Smooth muscle cell (in vitro differentiated cells): Measurements from ENCODE around the gene CYB561D2. TPM values are rescaled to one million over a fixed set of nuclear protein-coding genes. Genes with fewer than 3 reads are reported as not detected.

Experiments
- DNase-seq: peaks from one replicate; lab custom pipeline; 2025; ENCODE audit not compliant: unreplicated experiment; lab: John Stamatoyannopoulos, UW
- H2AFZ ChIP-seq: fragments of 200-600 bp; sonication (generic); 2 replicates; pipeline ENCODE4 v1.6.0; 2016; ENCODE audit warnings: antibody characterized with exemption, low read depth, mild to moderate bottlenecking
- H3F3A ChIP-seq: fragments of 200-600 bp; sonication (generic); 2 replicates; pipeline ENCODE4 v1.6.0; 2017; ENCODE audit warnings: antibody characterized with exemption, low read depth
- H3K27ac ChIP-seq: fragments of 200-600 bp; sonication (generic); 2 replicates; pipeline ENCODE4 v1.5.1; 2016; ENCODE audit warnings: low read depth, mild to moderate bottlenecking
- H3K27me3 ChIP-seq: fragments of 200-600 bp; sonication (generic); 2 replicates; pipeline ENCODE4 v1.6.1; 2016; ENCODE audit warnings: low read depth, mild to moderate bottlenecking
- H3K36me3 ChIP-seq: fragments of 200-600 bp; sonication (generic); 2 replicates; pipeline ENCODE4 v1.5.1; 2016; ENCODE audit warnings: low read depth
- H3K4me1 ChIP-seq: fragments of 200-600 bp; sonication (generic); 2 replicates; pipeline ENCODE4 v1.5.1; 2016; ENCODE audit warnings: low read depth
- H3K4me2 ChIP-seq: fragments of 200-600 bp; sonication (generic); 2 replicates; pipeline ENCODE4 v1.6.0; 2016; ENCODE audit warnings: mild to moderate bottlenecking
- H3K4me3 ChIP-seq: fragments of 200-600 bp; sonication (generic); 2 replicates; pipeline ENCODE4 v1.5.1; 2016; ENCODE audit warnings: mild to moderate bottlenecking
- H3K79me2 ChIP-seq: fragments of 200-600 bp; sonication (generic); 2 replicates; pipeline ENCODE4 v1.6.0; 2016; ENCODE audit warnings: low read depth, mild to moderate bottlenecking
- H3K9ac ChIP-seq: fragments of 200-600 bp; sonication (generic); 2 replicates; pipeline ENCODE4 v1.6.0; 2016; ENCODE audit warnings: low read depth
- H3K9me3 ChIP-seq: fragments of 200-600 bp; sonication (generic); replicated peaks from 2 replicates; pipeline ENCODE4 v1.5.1; 2016; ENCODE audit warnings: low read depth
- H4K20me1 ChIP-seq: fragments of 200-600 bp; sonication (generic); 2 replicates; pipeline ENCODE4 v1.6.0; 2016; ENCODE audit warnings: low read depth
- WGBS: methylation state at CpG from one replicate; pipeline ENCODE4 v1.1.7; 2016; ENCODE audit warnings: low lambda C conversion rate; 5-methylcytosine and 5-hydroxymethylcytosine counted together
- polyA plus RNA-seq: library from polyadenylated mRNA; unstranded; fragments of >200 nt; fragmentation: Nextera tagmentation; extraction: Ambion mirVana; gene quantifications from 2 replicates; pipeline ENCODE4 v1.2.1, GENCODE V29; 2016
- total RNA-seq: library from RNA; depleted of rRNA; stranded (reverse); fragments of >200 nt; gene quantifications from 2 replicates; pipeline ENCODE4 v1.2.3, GENCODE V29; 2014
- TF ChIP-seq, protein P1 (sequence below): fragments of 200-600 bp; sonication (generic); IDR thresholded peaks from 2 replicates; pipeline ENCODE4 v1.5.1; 2017; ENCODE audit warnings: borderline replicate concordance, mild to moderate bottlenecking, antibody characterized with exemption; ENCODE audit not compliant: insufficient read depth, poor library complexity, severe bottlenecking

The CYB561D2 gene
- total and polyA plus RNA-seq, 2 experiments from 2014 or later = 21.6 to 22.6 TPM

- Histone ChIP-seq H3F3A (peaks cover 16% of the 10 kb centered on the region), H3K4me3 (no peak overlapping the region), H4K20me1 (no peaks in the 10 kb centered on the region), H3K9ac (no peak overlapping the region), H3K79me2 (no peaks in the 10 kb centered on the region), H3K27ac (no peak overlapping the region), H3K9me3 (no peaks in the 10 kb centered on the region), H3K4me1 (peaks cover 17% of the 10 kb centered on the region), H3K27me3 (peaks cover 19% of the 10 kb centered on the region), H3K36me3 (no peaks in the 10 kb centered on the region), H2AFZ (no peak overlapping the region), H3K4me2 (no peak overlapping the region)
- no peak for DNase-seq
- 77% methylated on average over 13 of the region's 13 CpGs for WGBS
- TF ChIP-seq, protein P1, sequence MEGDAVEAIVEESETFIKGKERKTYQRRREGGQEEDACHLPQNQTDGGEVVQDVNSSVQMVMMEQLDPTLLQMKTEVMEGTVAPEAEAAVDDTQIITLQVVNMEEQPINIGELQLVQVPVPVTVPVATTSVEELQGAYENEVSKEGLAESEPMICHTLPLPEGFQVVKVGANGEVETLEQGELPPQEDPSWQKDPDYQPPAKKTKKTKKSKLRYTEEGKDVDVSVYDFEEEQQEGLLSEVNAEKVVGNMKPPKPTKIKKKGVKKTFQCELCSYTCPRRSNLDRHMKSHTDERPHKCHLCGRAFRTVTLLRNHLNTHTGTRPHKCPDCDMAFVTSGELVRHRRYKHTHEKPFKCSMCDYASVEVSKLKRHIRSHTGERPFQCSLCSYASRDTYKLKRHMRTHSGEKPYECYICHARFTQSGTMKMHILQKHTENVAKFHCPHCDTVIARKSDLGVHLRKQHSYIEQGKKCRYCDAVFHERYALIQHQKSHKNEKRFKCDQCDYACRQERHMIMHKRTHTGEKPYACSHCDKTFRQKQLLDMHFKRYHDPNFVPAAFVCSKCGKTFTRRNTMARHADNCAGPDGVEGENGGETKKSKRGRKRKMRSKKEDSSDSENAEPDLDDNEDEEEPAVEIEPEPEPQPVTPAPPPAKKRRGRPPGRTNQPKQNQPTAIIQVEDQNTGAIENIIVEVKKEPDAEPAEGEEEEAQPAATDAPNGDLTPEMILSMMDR = no peak
Observed at GRCh38 chr3:50342813-50343633, 7.6 kb upstream of the CYB561D2 start.

DNA sequence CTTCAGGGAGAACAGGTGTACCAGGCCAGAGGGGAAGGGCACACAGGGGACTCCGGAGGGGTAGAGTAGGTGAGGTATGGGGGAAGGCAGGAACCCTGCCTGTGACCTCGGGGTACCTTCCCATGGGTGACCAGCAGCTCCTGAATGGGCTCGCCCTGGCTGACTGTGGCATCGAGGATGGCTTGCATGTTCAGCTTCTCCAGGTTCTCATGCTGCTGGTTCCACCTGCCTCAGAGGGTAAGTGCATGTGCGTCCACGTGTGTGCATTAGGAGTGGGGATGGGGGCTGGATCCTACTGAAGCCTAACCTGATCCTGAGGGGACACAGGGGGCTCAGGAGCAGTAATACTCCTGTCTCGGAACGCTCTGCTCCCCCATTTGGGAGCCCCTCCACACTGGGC, 5.7 kb upstream of the CYB561D2 start:
- TF ChIP-seq, protein P1 = no peak
- H3K79me2 ChIP-seq = peaks cover 10% of the 10 kb centered on the region
- no peaks in the 10 kb centered on the region for H4K20me1 ChIP-seq
- peaks cover 9% of the 10 kb centered on the region for H3F3A ChIP-seq
- H3K4me2 ChIP-seq = peak overlapping the region; percentile 84
- no peak overlapping the region for H3K9ac ChIP-seq
- H3K9me3 ChIP-seq = no peaks in the 10 kb centered on the region
- 66% methylated on average over 8 of the region's 8 CpGs for WGBS
- no peak overlapping the region for H3K27ac ChIP-seq
- no peaks in the 10 kb centered on the region for H3K36me3 ChIP-seq
- H3K4me1 ChIP-seq = peaks cover 17% of the 10 kb centered on the region
- DNase-seq = no peak
- peak overlapping the region; percentile 26 for H2AFZ ChIP-seq
- H3K27me3 ChIP-seq = peaks cover 14% of the 10 kb centered on the region
- H3K4me3 ChIP-seq = peak overlapping the region; percentile 49

GRCh38 chr3:50345586-50346234, 5.0 kb upstream of the CYB561D2 start, which contains the start of gene ZMYND10:
TSS of gene ZMYND10 (minus strand) at chr3:50345732. CDS start at chr3:50345579, 153 bp downstream.
- no peak within 1 kb of the TSS for H3K9ac ChIP-seq
- peak; percentile 20 for DNase-seq
- H2AFZ ChIP-seq = peak within 1 kb of the TSS; percentile 26
- H3K36me3 ChIP-seq = no peaks in the 10 kb centered on the region
- peaks cover 14% of the 10 kb centered on the region for H3K79me2 ChIP-seq
- H3K4me1 ChIP-seq = peaks cover 14% of the 10 kb centered on the region
- TF ChIP-seq, protein P1 = no peak
- no peaks in the 10 kb centered on the region for H3K9me3 ChIP-seq
- peak within 1 kb of the TSS; percentile 84 for H3K4me2 ChIP-seq
- 16% methylated on average over 38 of the region's 45 CpGs for WGBS
- peak within 1 kb of the TSS; percentile 49 for H3K4me3 ChIP-seq
- peaks cover 9% of the 10 kb centered on the region for H3F3A ChIP-seq
- H3K27me3 ChIP-seq = peaks cover 8% of the 10 kb centered on the region
- H4K20me1 ChIP-seq = no peaks in the 10 kb centered on the region
- no peak within 1 kb of the TSS for H3K27ac ChIP-seq
